ENCODE measurements around the gene UNCX. TPM values are rescaled to one million over a fixed set of nuclear protein-coding genes. Genes with fewer than 3 reads are reported as not detected.

The UNCX gene
- total and polyA plus RNA-seq, 2 experiments from 2014 or later = not detected

- DNase-seq (ENCODE audit: low spot score) (no peak), ATAC-seq (no peak)
- no peak overlapping the region for H3K4me3 Mint-ChIP-seq
- H4K20me1 ChIP-seq (replicated peaks; ENCODE audit: insufficient read depth) = no peaks in the 10 kb centered on the region
- no peak overlapping the region for H3K4me3 ChIP-seq
- no peaks in the 10 kb centered on the region for H3K9me2 ChIP-seq (ENCODE audit: insufficient read depth)
- no peaks in the 10 kb centered on the region for H3K27me3 ChIP-seq (ENCODE audit: insufficient read depth)
- H2AFZ ChIP-seq = no peak overlapping the region
- no peaks in the 10 kb centered on the region for H3K79me2 ChIP-seq (replicated peaks; ENCODE audit: insufficient read depth)
- H3F3A ChIP-seq (replicated peaks; ENCODE audit: low read depth) = no peaks in the 10 kb centered on the region
- 0 out of 3 replicates have a peak, but pooled peaks cover 3% of the 10 kb centered on the region for H3K36me3 Mint-ChIP-seq (ENCODE audit: low read depth)
- H3K27ac ChIP-seq (ENCODE audit: low read depth) = no peak overlapping the region
- peaks cover 6% of the 10 kb centered on the region; the same call in 2 of the 3 replicates for H3K9me3 Mint-ChIP-seq
- no peaks in the 10 kb centered on the region for H3K4me1 Mint-ChIP-seq
- no peak overlapping the region for H3K4me2 ChIP-seq
- peaks cover 14% of the 10 kb centered on the region for H3K27me3 Mint-ChIP-seq (ENCODE audit: insufficient read depth, low read depth, poor library complexity)
- no peaks in the 10 kb centered on the region for H3K4me1 ChIP-seq (ENCODE audit: insufficient read depth)
- no peak overlapping the region for H3K27ac Mint-ChIP-seq
- no peaks in the 10 kb centered on the region for H3K36me3 ChIP-seq (ENCODE audit: insufficient read depth)
- TF ChIP-seq NANOG (IDR thresholded peaks at IDR 0.05; ENCODE audit: borderline replicate concordance) = no peak
- TF ChIP-seq CREB1 (CRISPR knock-in tag; IDR thresholded peaks at IDR 0.05; ENCODE audit: low read depth) = no peak
- TF ChIP-seq ETS1 (IDR thresholded peaks at IDR 0.05) = no peak
- TF ChIP-seq, protein P1, sequence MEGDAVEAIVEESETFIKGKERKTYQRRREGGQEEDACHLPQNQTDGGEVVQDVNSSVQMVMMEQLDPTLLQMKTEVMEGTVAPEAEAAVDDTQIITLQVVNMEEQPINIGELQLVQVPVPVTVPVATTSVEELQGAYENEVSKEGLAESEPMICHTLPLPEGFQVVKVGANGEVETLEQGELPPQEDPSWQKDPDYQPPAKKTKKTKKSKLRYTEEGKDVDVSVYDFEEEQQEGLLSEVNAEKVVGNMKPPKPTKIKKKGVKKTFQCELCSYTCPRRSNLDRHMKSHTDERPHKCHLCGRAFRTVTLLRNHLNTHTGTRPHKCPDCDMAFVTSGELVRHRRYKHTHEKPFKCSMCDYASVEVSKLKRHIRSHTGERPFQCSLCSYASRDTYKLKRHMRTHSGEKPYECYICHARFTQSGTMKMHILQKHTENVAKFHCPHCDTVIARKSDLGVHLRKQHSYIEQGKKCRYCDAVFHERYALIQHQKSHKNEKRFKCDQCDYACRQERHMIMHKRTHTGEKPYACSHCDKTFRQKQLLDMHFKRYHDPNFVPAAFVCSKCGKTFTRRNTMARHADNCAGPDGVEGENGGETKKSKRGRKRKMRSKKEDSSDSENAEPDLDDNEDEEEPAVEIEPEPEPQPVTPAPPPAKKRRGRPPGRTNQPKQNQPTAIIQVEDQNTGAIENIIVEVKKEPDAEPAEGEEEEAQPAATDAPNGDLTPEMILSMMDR (conservative IDR thresholded peaks at IDR 0.05; ENCODE audit: low read depth in 2 of 2) = no peak
- TF ChIP-seq ZNF331 (CRISPR knock-in tag; IDR thresholded peaks at IDR 0.05; ENCODE audit: low read depth) = no peak
- TF ChIP-seq, protein P2, sequence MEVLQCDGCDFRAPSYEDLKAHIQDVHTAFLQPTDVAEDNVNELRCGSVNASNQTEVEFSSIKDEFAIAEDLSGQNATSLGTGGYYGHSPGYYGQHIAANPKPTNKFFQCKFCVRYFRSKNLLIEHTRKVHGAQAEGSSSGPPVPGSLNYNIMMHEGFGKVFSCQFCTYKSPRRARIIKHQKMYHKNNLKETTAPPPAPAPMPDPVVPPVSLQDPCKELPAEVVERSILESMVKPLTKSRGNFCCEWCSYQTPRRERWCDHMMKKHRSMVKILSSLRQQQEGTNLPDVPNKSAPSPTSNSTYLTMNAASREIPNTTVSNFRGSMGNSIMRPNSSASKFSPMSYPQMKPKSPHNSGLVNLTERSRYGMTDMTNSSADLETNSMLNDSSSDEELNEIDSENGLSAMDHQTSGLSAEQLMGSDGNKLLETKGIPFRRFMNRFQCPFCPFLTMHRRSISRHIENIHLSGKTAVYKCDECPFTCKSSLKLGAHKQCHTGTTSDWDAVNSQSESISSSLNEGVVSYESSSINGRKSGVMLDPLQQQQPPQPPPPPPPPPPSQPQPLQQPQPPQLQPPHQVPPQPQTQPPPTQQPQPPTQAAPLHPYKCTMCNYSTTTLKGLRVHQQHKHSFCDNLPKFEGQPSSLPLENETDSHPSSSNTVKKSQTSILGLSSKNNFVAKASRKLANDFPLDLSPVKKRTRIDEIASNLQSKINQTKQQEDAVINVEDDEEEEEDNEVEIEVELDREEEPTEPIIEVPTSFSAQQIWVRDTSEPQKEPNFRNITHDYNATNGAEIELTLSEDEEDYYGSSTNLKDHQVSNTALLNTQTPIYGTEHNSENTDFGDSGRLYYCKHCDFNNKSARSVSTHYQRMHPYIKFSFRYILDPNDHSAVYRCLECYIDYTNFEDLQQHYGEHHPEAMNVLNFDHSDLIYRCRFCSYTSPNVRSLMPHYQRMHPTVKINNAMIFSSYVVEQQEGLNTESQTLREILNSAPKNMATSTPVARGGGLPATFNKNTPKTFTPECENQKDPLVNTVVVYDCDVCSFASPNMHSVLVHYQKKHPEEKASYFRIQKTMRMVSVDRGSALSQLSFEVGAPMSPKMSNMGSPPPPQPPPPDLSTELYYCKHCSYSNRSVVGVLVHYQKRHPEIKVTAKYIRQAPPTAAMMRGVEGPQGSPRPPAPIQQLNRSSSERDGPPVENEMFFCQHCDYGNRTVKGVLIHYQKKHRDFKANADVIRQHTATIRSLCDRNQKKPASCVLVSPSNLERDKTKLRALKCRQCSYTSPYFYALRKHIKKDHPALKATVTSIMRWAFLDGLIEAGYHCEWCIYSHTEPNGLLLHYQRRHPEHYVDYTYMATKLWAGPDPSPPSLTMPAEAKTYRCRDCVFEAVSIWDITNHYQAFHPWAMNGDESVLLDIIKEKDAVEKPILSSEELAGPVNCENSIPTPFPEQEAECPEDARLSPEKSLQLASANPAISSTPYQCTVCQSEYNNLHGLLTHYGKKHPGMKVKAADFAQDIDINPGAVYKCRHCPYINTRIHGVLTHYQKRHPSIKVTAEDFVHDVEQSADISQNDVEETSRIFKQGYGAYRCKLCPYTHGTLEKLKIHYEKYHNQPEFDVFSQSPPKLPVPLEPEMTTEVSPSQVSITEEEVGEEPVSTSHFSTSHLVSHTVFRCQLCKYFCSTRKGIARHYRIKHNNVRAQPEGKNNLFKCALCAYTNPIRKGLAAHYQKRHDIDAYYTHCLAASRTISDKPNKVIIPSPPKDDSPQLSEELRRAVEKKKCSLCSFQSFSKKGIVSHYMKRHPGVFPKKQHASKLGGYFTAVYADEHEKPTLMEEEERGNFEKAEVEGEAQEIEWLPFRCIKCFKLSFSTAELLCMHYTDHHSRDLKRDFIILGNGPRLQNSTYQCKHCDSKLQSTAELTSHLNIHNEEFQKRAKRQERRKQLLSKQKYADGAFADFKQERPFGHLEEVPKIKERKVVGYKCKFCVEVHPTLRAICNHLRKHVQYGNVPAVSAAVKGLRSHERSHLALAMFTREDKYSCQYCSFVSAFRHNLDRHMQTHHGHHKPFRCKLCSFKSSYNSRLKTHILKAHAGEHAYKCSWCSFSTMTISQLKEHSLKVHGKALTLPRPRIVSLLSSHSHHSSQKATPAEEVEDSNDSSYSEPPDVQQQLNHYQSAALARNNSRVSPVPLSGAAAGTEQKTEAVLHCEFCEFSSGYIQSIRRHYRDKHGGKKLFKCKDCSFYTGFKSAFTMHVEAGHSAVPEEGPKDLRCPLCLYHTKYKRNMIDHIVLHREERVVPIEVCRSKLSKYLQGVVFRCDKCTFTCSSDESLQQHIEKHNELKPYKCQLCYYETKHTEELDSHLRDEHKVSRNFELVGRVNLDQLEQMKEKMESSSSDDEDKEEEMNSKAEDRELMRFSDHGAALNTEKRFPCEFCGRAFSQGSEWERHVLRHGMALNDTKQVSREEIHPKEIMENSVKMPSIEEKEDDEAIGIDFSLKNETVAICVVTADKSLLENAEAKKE (CRISPR knock-in tag; IDR thresholded peaks at IDR 0.05) = no peak
- TF ChIP-seq EZH2 (IDR thresholded peaks at IDR 0.05; ENCODE audit: low read depth, unreplicated experiment) = no peak
- TF ChIP-seq ZNF114 (CRISPR knock-in tag; IDR thresholded peaks at IDR 0.05) = no peak
- no peak for TF ChIP-seq REST (IDR thresholded peaks at IDR 0.05; ENCODE audit: unreplicated experiment)
- no peak for TF ChIP-seq JUNB (IDR thresholded peaks at IDR 0.05; ENCODE audit: unreplicated experiment)
- no peak for TF ChIP-seq EZH2phosphoT487 (IDR thresholded peaks at IDR 0.05; ENCODE audit: unreplicated experiment)
- TF ChIP-seq POLR2AphosphoS5 (IDR thresholded peaks at IDR 0.05; ENCODE audit: low read depth) = no peak
- TF ChIP-seq STAT1 (IDR thresholded peaks at IDR 0.05; ENCODE audit: unreplicated experiment) = no peak
Observed at GRCh38 chr7:1201916-1202315, 30.8 kb upstream of the UNCX start.
